ENCODE measurements around the gene MKRN2. TPM values are rescaled to one million over a fixed set of nuclear protein-coding genes. Genes with fewer than 3 reads are reported as not detected.

MKRN2 gene
- total and polyA plus RNA-seq, 2 donors, result 26.4 to 30.0 TPM

DNA sequence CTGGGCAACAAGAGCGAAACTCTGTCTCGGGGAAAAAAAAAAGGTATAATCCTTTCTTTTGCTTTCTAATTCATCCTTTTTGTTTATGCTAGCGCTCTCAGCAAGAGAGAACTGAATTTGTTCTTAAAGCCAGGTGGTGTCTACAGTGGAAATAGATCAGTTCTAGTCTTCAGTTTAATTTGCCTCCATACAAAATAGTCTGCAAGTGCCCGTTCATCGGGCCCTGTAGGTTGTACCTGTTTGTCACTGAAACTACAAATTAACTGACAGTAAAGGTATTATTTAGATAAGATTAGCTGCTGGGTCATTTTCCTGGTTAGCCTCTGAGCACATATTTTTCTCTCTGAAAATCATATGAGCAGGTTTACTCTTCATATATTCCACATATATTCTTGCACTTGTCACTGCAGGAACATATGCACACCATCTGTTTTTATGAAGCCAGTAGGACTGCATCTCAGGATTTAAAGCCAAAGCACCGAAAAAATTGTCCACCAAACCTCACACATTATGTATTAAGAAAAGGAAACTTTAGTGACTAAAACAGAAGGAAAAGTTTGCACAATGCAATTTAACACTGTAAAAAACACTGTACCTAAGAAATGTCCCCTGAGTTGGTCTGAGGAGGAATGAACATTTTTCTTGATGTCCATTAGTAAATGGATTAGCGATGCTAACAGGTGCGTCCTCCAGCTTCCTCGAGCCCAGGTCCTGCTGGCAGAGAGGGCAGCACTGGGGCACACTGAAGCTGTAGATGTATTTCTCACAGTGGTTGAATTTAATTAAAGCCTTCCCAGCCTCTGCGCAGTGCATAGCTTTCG is 12.0 kb upstream of the MKRN2 start:
- no peak for DNase-seq (ENCODE audit: low read depth in 6 of 9, low spot score in 9 of 9)
- no peak overlapping the region for H3K27ac ChIP-seq (ENCODE audit: low read depth in 1 of 2, low read length in 1 of 2)
- H3K27me3 ChIP-seq (ENCODE audit: control insufficient read depth in 2 of 2, insufficient read depth in 1 of 2, low read length in 1 of 2), result no peaks in the 10 kb centered on the region
- H3K4me3 ChIP-seq (ENCODE audit: low read length in 2 of 2), result no peak overlapping the region
- no peaks in the 10 kb centered on the region for H3K9me3 ChIP-seq (ENCODE audit: control insufficient read depth in 2 of 2, insufficient read depth in 1 of 2, low read length in 1 of 2)
- peaks cover 0 to 7% of the 10 kb centered on the region in 2 donors for H3K36me3 ChIP-seq (ENCODE audit: control insufficient read depth in 2 of 2, insufficient read depth in 2 of 2, low read length in 1 of 2)
- no peaks in the 10 kb centered on the region for H3K4me1 ChIP-seq (ENCODE audit: control insufficient read depth in 2 of 2, insufficient read depth in 2 of 2, low read length in 2 of 2)
- WGBS, result 93% methylated on average over 11 of the region's 11 CpGs

DNA sequence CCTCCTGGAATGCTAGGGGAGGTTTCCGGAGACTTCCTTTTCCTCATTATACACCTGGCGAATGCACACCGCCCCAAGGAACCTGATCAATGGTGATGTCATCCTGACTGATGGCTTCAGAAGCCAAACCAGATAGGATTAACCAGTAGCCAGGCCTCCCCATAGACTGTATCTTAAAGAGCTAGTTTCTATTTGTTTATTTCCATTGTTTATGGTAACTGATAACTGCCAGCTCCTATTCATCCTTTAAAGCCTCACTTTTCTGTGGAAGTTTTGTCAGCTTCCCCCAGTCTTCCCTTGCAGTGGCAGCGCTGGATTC is 11.5 kb upstream of the MKRN2 start, which contains the start of gene MKRN2OS:
MKRN2OS (minus strand) TSS at position 27 of the 319 bp plus-strand sequence. CDS start 35 bp downstream, outside the sequence.
- peaks cover 0 to 2% of the 10 kb centered on the region in 2 donors for H3K36me3 ChIP-seq (ENCODE audit: control insufficient read depth in 2 of 2, insufficient read depth in 2 of 2, low read length in 1 of 2)
- no peak for DNase-seq (ENCODE audit: low read depth in 6 of 9, low spot score in 9 of 9)
- WGBS, result 96% methylated on average over 4 of the region's 4 CpGs
- H3K27ac ChIP-seq (ENCODE audit: low read depth in 1 of 2, low read length in 1 of 2), result no peak within 1 kb of the TSS
- no peaks in the 10 kb centered on the region for H3K27me3 ChIP-seq (ENCODE audit: control insufficient read depth in 2 of 2, insufficient read depth in 1 of 2, low read length in 1 of 2)
- H3K9me3 ChIP-seq (ENCODE audit: control insufficient read depth in 2 of 2, insufficient read depth in 1 of 2, low read length in 1 of 2), result no peaks in the 10 kb centered on the region
- H3K4me3 ChIP-seq (ENCODE audit: low read length in 2 of 2), result no peak within 1 kb of the TSS
- H3K4me1 ChIP-seq (ENCODE audit: control insufficient read depth in 2 of 2, insufficient read depth in 2 of 2, low read length in 2 of 2), result no peaks in the 10 kb centered on the region

DNA sequence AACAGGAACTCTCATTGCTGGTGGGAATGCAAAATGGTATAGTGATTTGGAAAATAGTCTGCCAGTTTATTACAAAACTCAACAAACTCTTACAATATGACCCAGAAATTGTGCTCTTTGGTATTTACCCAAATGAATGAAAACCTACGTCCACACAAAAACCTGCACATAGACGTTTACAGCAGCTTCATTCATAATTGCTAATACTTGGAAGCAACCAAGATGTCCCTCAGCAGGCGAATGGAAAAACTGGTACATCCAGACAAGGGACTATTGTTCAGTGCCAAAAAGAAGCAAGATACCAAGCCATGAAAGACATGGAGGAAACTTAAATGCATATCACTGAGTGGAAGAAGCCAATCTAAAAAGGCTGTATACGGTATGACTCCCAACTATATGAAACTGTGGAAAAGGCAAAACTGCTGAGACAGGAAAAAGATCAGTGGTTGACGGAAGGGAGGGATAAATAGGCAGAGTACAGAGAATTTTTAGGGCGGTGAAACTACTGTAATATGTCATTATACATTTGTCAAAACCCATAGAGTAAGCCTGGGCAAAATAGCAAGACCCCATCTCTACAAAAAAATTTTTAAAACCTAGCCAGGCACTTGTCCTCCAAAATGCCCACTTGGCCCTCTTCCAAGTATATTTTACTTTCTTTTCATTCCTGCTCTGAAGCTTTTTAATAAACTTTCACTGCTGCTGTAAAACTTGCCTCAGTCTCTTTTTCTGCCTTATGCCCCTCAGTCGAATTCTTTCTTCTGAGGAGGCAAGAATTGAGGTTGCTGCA is 6.7 kb upstream of the MKRN2 start:
- no peaks in the 10 kb centered on the region for H3K9me3 ChIP-seq (ENCODE audit: control insufficient read depth in 2 of 2, insufficient read depth in 1 of 2, low read length in 1 of 2)
- peaks cover 0 to 4% of the 10 kb centered on the region in 2 donors for H3K4me1 ChIP-seq (ENCODE audit: control insufficient read depth in 2 of 2, insufficient read depth in 2 of 2, low read length in 2 of 2)
- H3K36me3 ChIP-seq (ENCODE audit: control insufficient read depth in 2 of 2, insufficient read depth in 2 of 2, low read length in 1 of 2), result no peaks in the 10 kb centered on the region
- H3K27ac ChIP-seq (ENCODE audit: low read depth in 1 of 2, low read length in 1 of 2), result no peak overlapping the region
- no peak for DNase-seq (ENCODE audit: low read depth in 6 of 9, low spot score in 9 of 9)
- H3K4me3 ChIP-seq (ENCODE audit: low read length in 2 of 2), result no peak overlapping the region
- 88% methylated on average over 7 of the region's 7 CpGs for WGBS
- H3K27me3 ChIP-seq (ENCODE audit: control insufficient read depth in 2 of 2, insufficient read depth in 1 of 2, low read length in 1 of 2), result peaks cover 0 to 5% of the 10 kb centered on the region in 2 donors

DNA sequence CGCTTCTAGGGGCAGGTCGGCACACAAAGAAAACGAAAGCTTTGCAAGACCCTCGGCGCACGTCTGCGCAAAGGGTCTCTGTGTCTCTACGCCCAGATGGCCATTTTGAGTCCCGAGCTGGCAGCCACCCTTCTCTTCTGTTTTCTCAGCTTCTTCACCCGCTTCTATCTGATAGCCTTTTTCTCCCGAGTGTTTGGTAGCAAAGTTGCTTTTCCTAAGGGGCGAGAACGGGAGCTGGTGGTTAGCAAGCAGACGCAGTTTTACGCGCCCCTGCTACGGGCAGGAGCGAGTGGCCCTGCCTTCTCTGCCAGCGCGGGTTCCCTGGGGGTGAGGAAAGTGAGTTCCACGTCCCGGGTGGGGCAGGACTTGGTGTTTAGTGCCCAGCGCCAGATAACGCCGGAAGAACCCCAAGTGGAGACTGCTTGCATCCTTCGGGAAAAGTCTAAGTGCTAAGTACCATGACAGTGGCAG is 2.9 kb upstream of the MKRN2 start:
- DNase-seq (ENCODE audit: low read depth in 6 of 9, low spot score in 9 of 9), result peak; percentile 21 to 79 (median 48)
- WGBS, result 5% methylated on average over 26 of the region's 26 CpGs
- peak overlapping the region; percentile 42 to 81 for H3K27ac ChIP-seq (ENCODE audit: low read depth in 1 of 2, low read length in 1 of 2)

DNA sequence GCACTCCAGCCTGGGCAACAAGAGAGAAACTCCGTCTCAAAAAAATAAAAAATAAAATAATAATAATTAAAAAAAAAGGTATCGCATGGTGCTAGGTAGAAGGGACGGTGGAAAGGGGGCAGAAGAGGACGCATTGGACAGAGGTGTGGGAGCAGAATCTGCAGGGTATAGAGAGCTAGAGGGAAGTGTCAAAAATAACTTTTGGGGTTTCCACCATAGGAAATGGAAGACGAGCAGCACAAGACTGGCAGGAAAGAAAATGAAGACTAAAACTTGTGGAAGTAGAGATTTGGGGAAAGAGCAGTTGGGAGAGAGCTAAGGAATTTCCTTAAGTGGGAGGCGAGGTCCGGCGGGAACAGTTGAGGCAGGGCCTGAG is 585 bp upstream of the MKRN2 start:
- WGBS, result 2% methylated on average over 8 of the region's 8 CpGs
- peaks cover 0 to 7% of the 10 kb centered on the region in 2 donors for H3K27me3 ChIP-seq (ENCODE audit: control insufficient read depth in 2 of 2, insufficient read depth in 1 of 2, low read length in 1 of 2)
- H3K4me3 ChIP-seq (ENCODE audit: low read length in 2 of 2), result peak overlapping the region; percentile 82 to 98
- H3K4me1 ChIP-seq (ENCODE audit: control insufficient read depth in 2 of 2, insufficient read depth in 2 of 2, low read length in 2 of 2), result peaks cover 11 to 19% of the 10 kb centered on the region in 2 donors
- no peaks in the 10 kb centered on the region for H3K36me3 ChIP-seq (ENCODE audit: control insufficient read depth in 2 of 2, insufficient read depth in 2 of 2, low read length in 1 of 2)
- no peaks in the 10 kb centered on the region for H3K9me3 ChIP-seq (ENCODE audit: control insufficient read depth in 2 of 2, insufficient read depth in 1 of 2, low read length in 1 of 2)
- DNase-seq (ENCODE audit: low read depth in 6 of 9, low spot score in 9 of 9), result peak in 3 of 9 donors; percentile 9 to 22 (median 11)
- peak overlapping the region; percentile 59 to 64 for H3K27ac ChIP-seq (ENCODE audit: low read depth in 1 of 2, low read length in 1 of 2)

More for the DNA sequence above, 2.9 kb upstream of the MKRN2 start:
- H3K4me3 ChIP-seq (ENCODE audit: low read length in 2 of 2), result peak overlapping the region; percentile 64 to 79
- H3K36me3 ChIP-seq (ENCODE audit: control insufficient read depth in 2 of 2, insufficient read depth in 2 of 2, low read length in 1 of 2), result no peaks in the 10 kb centered on the region
- H3K4me1 ChIP-seq (ENCODE audit: control insufficient read depth in 2 of 2, insufficient read depth in 2 of 2, low read length in 2 of 2), result peaks cover 8 to 17% of the 10 kb centered on the region in 2 donors
- no peaks in the 10 kb centered on the region for H3K9me3 ChIP-seq (ENCODE audit: control insufficient read depth in 2 of 2, insufficient read depth in 1 of 2, low read length in 1 of 2)
- H3K27me3 ChIP-seq (ENCODE audit: control insufficient read depth in 2 of 2, insufficient read depth in 1 of 2, low read length in 1 of 2), result peaks cover 0 to 7% of the 10 kb centered on the region in 2 donors

DNA sequence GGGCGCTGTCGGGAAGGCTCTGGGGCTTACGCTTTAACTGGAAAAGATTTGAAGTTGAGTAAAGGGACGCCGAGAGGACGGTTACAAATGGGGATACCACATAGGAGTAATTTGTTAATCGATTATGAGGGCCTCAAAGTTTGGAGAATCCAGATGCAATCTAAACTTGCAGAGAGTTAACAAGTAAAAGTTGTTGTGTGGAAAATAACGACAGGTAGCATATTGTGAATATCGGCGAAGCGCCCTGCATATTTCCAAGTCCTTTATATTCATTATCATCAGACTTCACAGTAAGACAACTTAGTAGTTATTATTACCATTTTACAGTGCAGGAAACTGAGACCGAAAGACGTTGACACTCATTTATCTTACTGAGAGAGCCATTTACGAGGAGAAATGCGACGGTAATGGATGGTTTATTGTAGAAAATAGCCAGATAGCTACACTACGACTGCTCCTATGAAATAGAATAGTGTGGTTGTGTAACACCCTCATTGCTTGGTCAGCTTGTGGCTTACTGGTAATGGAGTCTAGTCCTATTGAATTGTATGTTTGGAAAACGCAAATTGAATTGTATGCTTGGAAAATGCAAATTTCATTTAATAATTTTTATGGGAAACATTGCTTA is 700 bp downstream of the MKRN2 start:
- peaks cover 0 to 3% of the 10 kb centered on the region in 2 donors for H3K36me3 ChIP-seq (ENCODE audit: control insufficient read depth in 2 of 2, insufficient read depth in 2 of 2, low read length in 1 of 2)
- H3K4me1 ChIP-seq (ENCODE audit: control insufficient read depth in 2 of 2, insufficient read depth in 2 of 2, low read length in 2 of 2), result peaks cover 11 to 19% of the 10 kb centered on the region in 2 donors
- DNase-seq (ENCODE audit: low read depth in 6 of 9, low spot score in 9 of 9), result peak in 2 of 9 donors; percentile 9 to 30
- no peaks in the 10 kb centered on the region for H3K9me3 ChIP-seq (ENCODE audit: control insufficient read depth in 2 of 2, insufficient read depth in 1 of 2, low read length in 1 of 2)
- H3K4me3 ChIP-seq (ENCODE audit: low read length in 2 of 2), result peak overlapping the region; percentile 82 to 98
- H3K27ac ChIP-seq (ENCODE audit: low read depth in 1 of 2, low read length in 1 of 2), result peak overlapping the region; percentile 94 to 98
- 3% methylated on average over 18 of the region's 18 CpGs for WGBS
- peaks cover 0 to 7% of the 10 kb centered on the region in 2 donors for H3K27me3 ChIP-seq (ENCODE audit: control insufficient read depth in 2 of 2, insufficient read depth in 1 of 2, low read length in 1 of 2)

DNA sequence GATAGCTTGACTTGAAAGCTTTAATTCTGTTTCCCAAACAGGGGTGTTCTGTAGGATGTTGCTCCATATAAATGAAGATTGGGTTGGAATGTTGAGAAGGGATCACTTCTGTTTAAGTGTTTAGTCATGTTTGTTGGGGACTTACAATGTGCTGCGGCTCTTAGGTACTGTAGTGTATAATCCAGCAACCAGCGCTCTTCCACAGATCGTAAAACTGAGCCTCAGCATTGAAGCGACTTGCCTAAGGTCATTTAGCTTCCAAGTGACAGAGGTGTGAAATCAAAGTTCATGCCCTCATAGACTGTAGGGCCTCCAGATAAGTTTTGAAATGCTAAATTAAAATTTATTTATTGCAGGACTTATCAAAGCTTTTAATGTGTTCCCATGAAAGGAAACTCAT is 1.8 kb downstream of the MKRN2 start:
- peaks cover 11 to 19% of the 10 kb centered on the region in 2 donors for H3K4me1 ChIP-seq (ENCODE audit: control insufficient read depth in 2 of 2, insufficient read depth in 2 of 2, low read length in 2 of 2)
- DNase-seq (ENCODE audit: low read depth in 6 of 9, low spot score in 9 of 9), result no peak
- WGBS, result 96% methylated on average over 4 of the region's 4 CpGs
- H3K27me3 ChIP-seq (ENCODE audit: control insufficient read depth in 2 of 2, insufficient read depth in 1 of 2, low read length in 1 of 2), result peaks cover 0 to 7% of the 10 kb centered on the region in 2 donors
- no peak overlapping the region for H3K27ac ChIP-seq (ENCODE audit: low read depth in 1 of 2, low read length in 1 of 2)
- no peak overlapping the region for H3K4me3 ChIP-seq (ENCODE audit: low read length in 2 of 2)
- H3K9me3 ChIP-seq (ENCODE audit: control insufficient read depth in 2 of 2, insufficient read depth in 1 of 2, low read length in 1 of 2), result no peaks in the 10 kb centered on the region
- H3K36me3 ChIP-seq (ENCODE audit: control insufficient read depth in 2 of 2, insufficient read depth in 2 of 2, low read length in 1 of 2), result peaks cover 0 to 3% of the 10 kb centered on the region in 2 donors

DNA sequence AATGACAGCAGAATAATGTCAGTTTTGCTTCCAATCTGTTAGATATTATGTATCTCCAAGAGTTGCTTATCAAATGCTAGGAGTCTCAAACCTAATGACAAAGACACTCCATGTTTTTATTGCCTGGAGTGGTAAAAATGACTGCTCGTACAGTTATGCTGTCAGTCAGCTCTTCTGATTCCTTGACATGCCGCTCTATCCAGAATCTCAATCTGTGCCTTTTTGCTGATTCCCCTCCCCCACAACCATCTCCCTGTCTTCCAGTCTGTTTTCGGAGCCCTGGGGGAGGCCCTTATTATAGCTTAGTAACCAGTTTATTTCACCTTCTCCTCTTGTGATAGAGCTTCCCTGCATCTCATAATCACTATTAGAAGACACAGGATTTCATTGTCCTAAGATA is 2.6 kb downstream of the MKRN2 start:
- Histone ChIP-seq H3K27me3 (ENCODE audit: control insufficient read depth in 2 of 2, insufficient read depth in 1 of 2, low read length in 1 of 2) (peaks cover 0 to 2% of the 10 kb centered on the region in 2 donors), H3K9me3 (ENCODE audit: control insufficient read depth in 2 of 2, insufficient read depth in 1 of 2, low read length in 1 of 2) (no peaks in the 10 kb centered on the region), H3K4me1 (ENCODE audit: control insufficient read depth in 2 of 2, insufficient read depth in 2 of 2, low read length in 2 of 2) (peaks cover 11 to 16% of the 10 kb centered on the region in 2 donors), H3K4me3 (ENCODE audit: low read length in 2 of 2) (no peak overlapping the region), H3K27ac (ENCODE audit: low read depth in 1 of 2, low read length in 1 of 2) (no peak overlapping the region), H3K36me3 (ENCODE audit: control insufficient read depth in 2 of 2, insufficient read depth in 2 of 2, low read length in 1 of 2) (peaks cover 0 to 3% of the 10 kb centered on the region in 2 donors)
- WGBS, result 98% methylated on average over 3 of the region's 3 CpGs
- DNase-seq (ENCODE audit: low read depth in 6 of 9, low spot score in 9 of 9), result no peak

All from thymus (tissue), 11 donors.